PC-9 (cell line): ENCODE data around the gene RNASE8. TPM values are rescaled to one million over a fixed set of nuclear protein-coding genes. Genes with fewer than 3 reads are reported as not detected.
A peak's percentile ranks its signal among the peaks of the same experiment; 100 is the strongest.

Experiments
- BruUV-seq: library from RNA; stranded (reverse); fragments of 400-500 nt; replicated peaks from 2 replicates; lab custom pipeline; 2021; lab: Mats Ljungman, UMichigan
- CTCF ChIA-PET: fragments of 300-600 bp; sonication (Branson Sonifier 250); formaldehyde crosslinking; loops from one replicate; lab custom pipeline; 2022; ENCODE audit warnings: antibody characterized with exemption; lab: Charles Lee
- POLR2A ChIA-PET: fragments of 300-600 bp; sonication (Branson Sonifier 250); formaldehyde crosslinking; loops from one replicate; lab custom pipeline; 2022; ENCODE audit warnings: antibody characterized with exemption; ENCODE audit not compliant: unreplicated experiment; lab: Charles Lee
- DNase-seq, 2 experiments: peaks; one replicate each; pipeline versions ENCODE4 v3.0.0 to v3.0.0-alpha.2; 2015 to 2022; ENCODE audit warnings: mixed read lengths in 1 of 2
- H2AFZ ChIP-seq: fragments of 200-600 bp; sonication (generic); 2 replicates; pipeline ENCODE4 v1.8.1; 2017; ENCODE audit warnings: antibody characterized with exemption
- H3F3A ChIP-seq: fragments of 200-600 bp; sonication (generic); 2 replicates; pipeline ENCODE4 v1.8.1; 2017; ENCODE audit warnings: antibody characterized with exemption, mild to moderate bottlenecking, low read depth; ENCODE audit not compliant: insufficient read depth
- H3K27ac ChIP-seq: fragments of 200-600 bp; sonication (generic); 2 replicates; pipeline ENCODE4 v1.6.1; 2016; ENCODE audit warnings: mixed run types
- H3K27me3 ChIP-seq: fragments of 200-600 bp; sonication (generic); 2 replicates; pipeline ENCODE4 v1.6.1; 2016; ENCODE audit warnings: low read depth, mixed run types; ENCODE audit not compliant: insufficient read depth
- H3K36me3 ChIP-seq: fragments of 200-600 bp; sonication (generic); 2 replicates; pipeline ENCODE4 v1.6.1; 2016; ENCODE audit warnings: low read depth, mixed run types
- H3K4me1 ChIP-seq: fragments of 200-600 bp; sonication (generic); replicated peaks from 2 replicates; pipeline ENCODE4 v1.6.1; 2016; ENCODE audit warnings: mixed run types; ENCODE audit not compliant: insufficient read depth
- H3K4me2 ChIP-seq: fragments of 200-600 bp; sonication (generic); 2 replicates; pipeline ENCODE4 v1.6.1; 2017; ENCODE audit warnings: mixed run types
- H3K4me3 ChIP-seq: fragments of 200-600 bp; sonication (generic); 2 replicates; pipeline ENCODE4 v1.6.1; 2016; ENCODE audit warnings: mixed run types
- H3K79me2 ChIP-seq: fragments of 200-600 bp; sonication (generic); 2 replicates; pipeline ENCODE4 v1.6.1; 2017; ENCODE audit warnings: low read depth, mixed run types
- H3K9me2 ChIP-seq: fragments of 200-600 bp; sonication (generic); 2 replicates; pipeline ENCODE4 v1.8.1; 2017; ENCODE audit warnings: mild to moderate bottlenecking; ENCODE audit not compliant: insufficient read depth
- H3K9me3 ChIP-seq: fragments of 200-600 bp; sonication (generic); 2 replicates; pipeline ENCODE4 v1.8.1; 2016; ENCODE audit warnings: low read depth; ENCODE audit not compliant: insufficient read depth
- H4K20me1 ChIP-seq: fragments of 200-600 bp; sonication (generic); 2 replicates; pipeline ENCODE4 v1.8.1; 2017; ENCODE audit not compliant: insufficient read depth
- EZH2 ChIP-seq: fragments of 200-600 bp; sonication (generic); IDR thresholded peaks from 2 replicates; pipeline ENCODE4 v1.8.0; 2017; ENCODE audit warnings: antibody characterized with exemption, low read depth
- intact Hi-C: fragments of 100-400 bp; cut with micrococcal nuclease; formaldehyde crosslinking; loops from one replicate; pipeline ENCODE4 v1.10.0; 2022; ENCODE audit not compliant: unreplicated experiment
- total RNA-seq: library from RNA; stranded (reverse); gene quantifications from 2 replicates; pipeline ENCODE4 v1.2.3, GENCODE V29; 2021
- TF ChIP-seq, protein P1 (sequence below): fragments of 200-600 bp; sonication (generic); conservative IDR thresholded peaks from 2 replicates; pipeline ENCODE4 v1.6.1; 2017; ENCODE audit warnings: mixed run types, antibody characterized with exemption, mild to moderate bottlenecking, moderate library complexity

Gene RNASE8
- total RNA-seq, 1 experiment from 2014 or later = not detected

DNA sequence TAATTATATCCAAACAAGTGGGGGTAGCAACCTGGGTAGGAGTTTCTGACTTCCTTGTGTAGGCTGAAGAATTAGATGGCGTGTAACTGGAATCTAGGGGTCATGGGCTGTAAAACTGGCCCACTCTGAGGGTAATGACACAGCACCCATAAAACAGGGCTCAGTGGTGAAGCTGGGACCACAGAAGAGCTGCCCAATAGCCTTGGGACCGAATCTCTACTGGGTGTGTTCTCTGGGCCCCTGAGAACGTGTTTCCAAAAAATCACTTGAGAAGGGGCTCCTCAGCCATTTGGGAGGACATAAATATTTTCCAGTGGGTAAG lies 3.7 kb downstream of the RNASE8 start:
- Histone ChIP-seq H3K27me3 (no peaks in the 10 kb centered on the region), H3F3A (no peaks in the 10 kb centered on the region), H3K9me2 (no peaks in the 10 kb centered on the region), H3K79me2 (no peaks in the 10 kb centered on the region), H4K20me1 (no peaks in the 10 kb centered on the region), H3K4me1 (no peaks in the 10 kb centered on the region), H2AFZ (no peak overlapping the region), H3K36me3 (no peaks in the 10 kb centered on the region), H3K4me2 (no peak overlapping the region), H3K4me3 (no peak overlapping the region), H3K9me3 (no peaks in the 10 kb centered on the region), H3K27ac (no peak overlapping the region)
- ChIA-PET CTCF (no interaction called here), POLR2A (no interaction called here)
- no peak for TF ChIP-seq EZH2
- TF ChIP-seq, protein P1, sequence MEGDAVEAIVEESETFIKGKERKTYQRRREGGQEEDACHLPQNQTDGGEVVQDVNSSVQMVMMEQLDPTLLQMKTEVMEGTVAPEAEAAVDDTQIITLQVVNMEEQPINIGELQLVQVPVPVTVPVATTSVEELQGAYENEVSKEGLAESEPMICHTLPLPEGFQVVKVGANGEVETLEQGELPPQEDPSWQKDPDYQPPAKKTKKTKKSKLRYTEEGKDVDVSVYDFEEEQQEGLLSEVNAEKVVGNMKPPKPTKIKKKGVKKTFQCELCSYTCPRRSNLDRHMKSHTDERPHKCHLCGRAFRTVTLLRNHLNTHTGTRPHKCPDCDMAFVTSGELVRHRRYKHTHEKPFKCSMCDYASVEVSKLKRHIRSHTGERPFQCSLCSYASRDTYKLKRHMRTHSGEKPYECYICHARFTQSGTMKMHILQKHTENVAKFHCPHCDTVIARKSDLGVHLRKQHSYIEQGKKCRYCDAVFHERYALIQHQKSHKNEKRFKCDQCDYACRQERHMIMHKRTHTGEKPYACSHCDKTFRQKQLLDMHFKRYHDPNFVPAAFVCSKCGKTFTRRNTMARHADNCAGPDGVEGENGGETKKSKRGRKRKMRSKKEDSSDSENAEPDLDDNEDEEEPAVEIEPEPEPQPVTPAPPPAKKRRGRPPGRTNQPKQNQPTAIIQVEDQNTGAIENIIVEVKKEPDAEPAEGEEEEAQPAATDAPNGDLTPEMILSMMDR = no peak
- intact Hi-C loops = loop anchor here (10.0 kb wide), 1 partner anchor 47 kb away; no protein-coding TSS in a partner anchor
- BruUV-seq = no TSS peak
- DNase-seq = no peak

DNA sequence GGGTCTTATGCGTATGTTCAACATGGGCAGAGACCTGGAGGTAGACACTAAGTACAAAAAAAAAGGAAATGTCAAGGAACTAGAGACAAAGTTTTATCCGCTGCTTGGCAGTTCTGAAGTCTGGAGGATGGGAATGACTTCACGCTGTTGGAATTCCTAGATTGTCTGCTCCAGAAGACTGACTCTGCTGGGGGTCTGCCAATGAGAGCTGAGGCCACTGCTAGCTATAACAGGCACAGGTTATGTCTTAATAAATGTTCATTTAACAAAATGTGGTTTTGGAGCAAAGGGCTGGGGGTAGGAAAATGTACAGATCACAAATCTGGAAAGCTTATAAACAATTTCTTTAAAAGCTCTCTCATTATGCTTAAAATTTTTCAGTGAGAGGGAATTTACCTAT lies 5.9 kb downstream of the RNASE8 start:
- no TSS peak for BruUV-seq
- CTCF ChIA-PET = no interaction called here
- H3K36me3 ChIP-seq = no peaks in the 10 kb centered on the region
- no peaks in the 10 kb centered on the region for H3K9me3 ChIP-seq
- H3K4me2 ChIP-seq = no peak overlapping the region
- H3K79me2 ChIP-seq = no peaks in the 10 kb centered on the region
- H3K4me1 ChIP-seq = no peaks in the 10 kb centered on the region
- no peak overlapping the region for H3K27ac ChIP-seq
- no peaks in the 10 kb centered on the region; the same call in 1 of the 2 replicates for H3K27me3 ChIP-seq
- H4K20me1 ChIP-seq = no peaks in the 10 kb centered on the region
- no peak for TF ChIP-seq EZH2
- TF ChIP-seq, protein P1 = no peak
- no peak for DNase-seq
- H2AFZ ChIP-seq = no peak overlapping the region
- H3K9me2 ChIP-seq = no peaks in the 10 kb centered on the region
- no peak overlapping the region for H3K4me3 ChIP-seq
- POLR2A ChIA-PET = no interaction called here
- H3F3A ChIP-seq = no peaks in the 10 kb centered on the region
- intact Hi-C loops = loop anchor here (10.0 kb wide), 1 partner anchor 49 kb away; no protein-coding TSS in a partner anchor

DNA sequence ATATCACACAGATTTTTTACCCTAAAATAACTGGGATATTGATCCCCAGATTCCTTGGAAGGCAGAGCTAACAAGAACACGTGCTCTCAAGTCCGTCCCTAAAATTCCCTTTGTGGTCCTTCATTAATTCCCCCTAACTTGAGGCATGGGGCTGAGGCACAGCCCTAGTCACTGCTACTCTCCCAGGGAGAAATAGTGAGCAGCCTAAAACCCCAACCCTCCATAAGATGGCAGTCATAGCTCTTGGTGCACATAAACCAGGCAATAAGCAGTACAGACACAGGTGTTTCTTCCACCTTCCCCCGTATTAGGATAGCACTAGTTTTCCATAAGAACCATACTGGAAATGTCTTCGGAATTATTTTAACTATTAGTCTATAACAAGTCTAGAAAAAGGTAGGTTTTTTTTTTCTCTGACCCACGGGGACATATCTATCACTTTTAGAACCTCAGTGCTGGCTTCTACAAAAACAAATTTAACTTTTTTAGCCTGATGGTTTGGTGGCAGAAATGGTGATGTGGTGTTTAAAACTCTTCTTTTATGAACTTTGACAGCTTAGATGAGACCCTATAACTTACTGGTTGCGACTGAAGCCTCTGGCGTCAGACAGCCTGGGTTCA lies 9.4 kb downstream of the RNASE8 start:
- H3K79me2 ChIP-seq = no peaks in the 10 kb centered on the region
- intact Hi-C loops = loop anchor here (5.0 to 10.0 kb wide), 2 partner anchors 52 to 490 kb away; no protein-coding TSS in a partner anchor
- H3K27ac ChIP-seq = no peak overlapping the region
- H3K9me3 ChIP-seq = no peaks in the 10 kb centered on the region
- no peaks in the 10 kb centered on the region for H3F3A ChIP-seq
- POLR2A ChIA-PET = interaction anchor here (0.6 kb wide), 1 partner anchor 264 kb away, joined by 3 read pairs; the partner anchor contains the start of gene RNASE1
- TF ChIP-seq, protein P1 = peak; percentile 36; the same call in 1 of the 2 replicates
- no peak for TF ChIP-seq EZH2
- H3K4me1 ChIP-seq = no peaks in the 10 kb centered on the region
- no TSS peak for BruUV-seq
- H3K27me3 ChIP-seq = no peaks in the 10 kb centered on the region; the same call in none of the 2 replicates
- H3K4me2 ChIP-seq = no peak overlapping the region
- H3K9me2 ChIP-seq = no peaks in the 10 kb centered on the region
- H2AFZ ChIP-seq = no peak overlapping the region
- no peak overlapping the region for H3K4me3 ChIP-seq
- CTCF ChIA-PET = interaction anchor here (0.7 to 2.2 kb wide), 3 partner anchors 38 to 853 kb away, joined by 4 to 19 read pairs (median 5); no protein-coding TSS in a partner anchor
- DNase-seq = no peak
- no peaks in the 10 kb centered on the region for H4K20me1 ChIP-seq
- no peaks in the 10 kb centered on the region for H3K36me3 ChIP-seq
